Liver (tissue), 3 donors: ENCODE results near the gene ZNF783.

Source experiments
- CTCF ChIP-seq: fragments of 150-350 bp; IDR thresholded peaks from 2 replicates; pipeline ENCODE4 v1.5.1; 2017; ENCODE audit warnings: improper control_type of control experiment, low read depth, low read length; ENCODE audit not compliant: missing input control
- JUND ChIP-seq, 2 donors: IDR thresholded peaks; 2 replicates each; pipeline ENCODE4 v1.6.1; 2016; ENCODE audit warnings: antibody characterized with exemption in 2 of 2
- MAX ChIP-seq: IDR thresholded peaks from 2 replicates; pipeline ENCODE4 v1.6.1; 2016; ENCODE audit warnings: antibody characterized with exemption
- NR2F2 ChIP-seq: IDR thresholded peaks from 2 replicates; pipeline ENCODE4 v1.6.1; 2016; ENCODE audit warnings: antibody characterized with exemption
- REST ChIP-seq: IDR thresholded peaks from 2 replicates; pipeline ENCODE4 v1.6.1; 2016; ENCODE audit warnings: antibody characterized with exemption, mild to moderate bottlenecking
- ZBTB33 ChIP-seq: IDR thresholded peaks from 2 replicates; pipeline ENCODE4 v1.6.1; 2016; ENCODE audit warnings: antibody characterized with exemption
- donor health status: healthy.
- donor health status: healthy.

- TF ChIP-seq CTCF (no peak), JUND (IDR thresholded peaks at IDR 0.05) (no peak), MAX (no peak), REST (no peak), NR2F2 (no peak), ZBTB33 (no peak)
These were observed 13.2 kb upstream of the ZNF783 start for GRCh38 chr7:149248777-149249176.
